PFSK-1 (cell line): ENCODE data around the gene ARHGDIB.

ENCODE experiments used
- POLR2AphosphoS5 ChIP-seq: IDR thresholded peaks from 2 replicates; pipeline ENCODE4 v1.6.1; 2012; ENCODE audit warnings: low read depth, mild to moderate bottlenecking, control low read depth, low read length, moderate library complexity
- SIN3A ChIP-seq: IDR thresholded peaks from 2 replicates; pipeline ENCODE4 v1.6.1; 2012; ENCODE audit warnings: mild to moderate bottlenecking, low read length, moderate library complexity, borderline replicate concordance; ENCODE audit not compliant: insufficient read depth
- TAF1 ChIP-seq: IDR thresholded peaks from 2 replicates; pipeline ENCODE4 v1.6.1; 2012; ENCODE audit warnings: low read length, control low read depth, borderline replicate concordance; ENCODE audit not compliant: insufficient read depth
- TF ChIP-seq, protein P1 (sequence below), 2 experiments: IDR thresholded peaks; 2 replicates each; pipeline versions ENCODE4 v1.6.1 to v1.8.0; 2011 to 2012; ENCODE audit warnings: low read depth in 2 of 2, low read length in 2 of 2, control low read depth in 1 of 2, inconsistent platforms in 1 of 2, mild to moderate bottlenecking in 1 of 2, moderate library complexity in 1 of 2; ENCODE audit not compliant: insufficient read depth in 1 of 2

DNA sequence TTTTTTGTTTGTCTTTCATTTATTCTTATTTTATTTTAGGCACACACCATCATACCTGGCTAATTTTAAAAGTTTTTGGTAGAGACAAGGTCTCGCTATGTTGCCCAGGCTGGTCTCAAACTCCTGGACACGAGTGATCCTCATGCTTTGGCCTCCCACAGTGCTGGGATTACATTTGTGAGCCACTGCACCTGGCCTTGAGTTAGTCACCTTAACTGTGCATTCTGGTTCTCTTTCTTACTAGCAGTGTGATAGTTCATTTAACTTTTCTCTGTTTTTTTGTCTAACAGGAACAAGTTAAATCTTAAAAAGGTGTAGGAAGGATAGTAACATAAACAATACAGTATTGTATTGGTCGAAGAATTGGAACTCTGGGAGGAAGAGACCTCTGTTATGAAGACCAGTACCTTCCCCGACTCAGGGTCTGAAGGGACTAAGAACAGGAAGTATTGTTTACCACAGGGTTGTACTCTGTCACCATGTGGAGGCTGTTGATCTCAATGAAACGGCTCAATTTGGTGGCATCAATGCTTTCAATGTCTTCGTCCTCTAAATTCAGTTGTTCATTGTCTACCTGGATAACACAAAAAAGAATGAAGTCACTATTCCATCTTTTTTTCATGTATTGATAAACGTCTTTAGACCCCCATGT is 40.8 kb downstream of the ARHGDIB start:
- TF ChIP-seq, protein P1, sequence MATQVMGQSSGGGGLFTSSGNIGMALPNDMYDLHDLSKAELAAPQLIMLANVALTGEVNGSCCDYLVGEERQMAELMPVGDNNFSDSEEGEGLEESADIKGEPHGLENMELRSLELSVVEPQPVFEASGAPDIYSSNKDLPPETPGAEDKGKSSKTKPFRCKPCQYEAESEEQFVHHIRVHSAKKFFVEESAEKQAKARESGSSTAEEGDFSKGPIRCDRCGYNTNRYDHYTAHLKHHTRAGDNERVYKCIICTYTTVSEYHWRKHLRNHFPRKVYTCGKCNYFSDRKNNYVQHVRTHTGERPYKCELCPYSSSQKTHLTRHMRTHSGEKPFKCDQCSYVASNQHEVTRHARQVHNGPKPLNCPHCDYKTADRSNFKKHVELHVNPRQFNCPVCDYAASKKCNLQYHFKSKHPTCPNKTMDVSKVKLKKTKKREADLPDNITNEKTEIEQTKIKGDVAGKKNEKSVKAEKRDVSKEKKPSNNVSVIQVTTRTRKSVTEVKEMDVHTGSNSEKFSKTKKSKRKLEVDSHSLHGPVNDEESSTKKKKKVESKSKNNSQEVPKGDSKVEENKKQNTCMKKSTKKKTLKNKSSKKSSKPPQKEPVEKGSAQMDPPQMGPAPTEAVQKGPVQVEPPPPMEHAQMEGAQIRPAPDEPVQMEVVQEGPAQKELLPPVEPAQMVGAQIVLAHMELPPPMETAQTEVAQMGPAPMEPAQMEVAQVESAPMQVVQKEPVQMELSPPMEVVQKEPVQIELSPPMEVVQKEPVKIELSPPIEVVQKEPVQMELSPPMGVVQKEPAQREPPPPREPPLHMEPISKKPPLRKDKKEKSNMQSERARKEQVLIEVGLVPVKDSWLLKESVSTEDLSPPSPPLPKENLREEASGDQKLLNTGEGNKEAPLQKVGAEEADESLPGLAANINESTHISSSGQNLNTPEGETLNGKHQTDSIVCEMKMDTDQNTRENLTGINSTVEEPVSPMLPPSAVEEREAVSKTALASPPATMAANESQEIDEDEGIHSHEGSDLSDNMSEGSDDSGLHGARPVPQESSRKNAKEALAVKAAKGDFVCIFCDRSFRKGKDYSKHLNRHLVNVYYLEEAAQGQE (IDR thresholded peaks at IDR 0.05; ENCODE audit: insufficient read depth in 1 of 2, low read depth in 2 of 2, low read length in 2 of 2) = no peak
- TF ChIP-seq POLR2AphosphoS5 (no peak), SIN3A (no peak), TAF1 (no peak)
